KG1 (cell line): ENCODE results near the gene ATP8A1.

ENCODE experiments used
- DNase-seq: peaks from one replicate; lab custom pipeline; 2025; lab: John Stamatoyannopoulos, UW

Gene ATP8A1

DNA sequence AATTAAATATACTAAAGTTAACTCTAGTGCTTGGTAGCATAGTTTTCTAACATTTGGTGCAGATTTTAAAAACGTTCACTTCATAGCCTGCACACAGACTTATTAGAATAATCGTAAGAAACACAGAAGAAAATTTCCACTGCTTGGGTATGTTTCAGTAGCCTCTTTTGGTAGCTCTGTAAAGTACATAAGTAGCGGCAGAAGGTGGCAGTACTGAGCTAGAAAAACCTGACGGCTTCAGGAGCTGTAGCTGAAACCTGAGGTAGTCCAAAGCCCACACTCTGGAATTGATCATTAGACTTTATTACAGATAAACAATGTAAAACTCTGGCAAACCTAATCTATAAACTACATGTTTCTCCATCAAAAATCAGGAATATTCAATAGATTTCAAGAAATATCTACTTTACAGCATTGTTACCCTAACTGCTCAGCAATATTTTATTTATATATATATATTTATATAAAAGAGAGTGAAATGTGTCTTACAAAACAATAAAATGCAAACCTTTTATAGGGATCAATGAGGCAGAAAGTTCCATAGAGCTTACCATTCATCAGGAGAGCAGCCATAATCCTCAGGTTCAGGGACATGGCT is 88.2 kb downstream of the ATP8A1 start:
- DNase-seq, result peak; percentile 65

DNA sequence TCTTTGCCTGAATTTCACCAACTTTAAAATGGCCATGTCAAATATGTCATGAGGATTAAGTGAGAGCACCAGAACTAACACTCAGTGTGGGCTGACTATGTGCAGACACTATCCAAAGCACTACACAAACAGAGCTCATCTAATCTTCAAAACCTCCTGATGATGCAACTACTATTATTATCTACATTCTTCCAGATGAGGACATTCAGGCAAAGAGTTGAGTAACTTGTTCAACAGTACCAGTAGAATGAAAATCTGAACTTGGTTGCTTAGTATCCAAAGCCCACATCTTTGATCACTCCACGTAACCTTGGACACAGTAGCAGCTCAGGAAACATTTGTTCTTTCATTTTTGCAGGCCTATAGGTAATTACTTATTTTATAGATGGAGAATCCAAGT is 90.1 kb downstream of the ATP8A1 start:
- DNase-seq, result no peak

DNA sequence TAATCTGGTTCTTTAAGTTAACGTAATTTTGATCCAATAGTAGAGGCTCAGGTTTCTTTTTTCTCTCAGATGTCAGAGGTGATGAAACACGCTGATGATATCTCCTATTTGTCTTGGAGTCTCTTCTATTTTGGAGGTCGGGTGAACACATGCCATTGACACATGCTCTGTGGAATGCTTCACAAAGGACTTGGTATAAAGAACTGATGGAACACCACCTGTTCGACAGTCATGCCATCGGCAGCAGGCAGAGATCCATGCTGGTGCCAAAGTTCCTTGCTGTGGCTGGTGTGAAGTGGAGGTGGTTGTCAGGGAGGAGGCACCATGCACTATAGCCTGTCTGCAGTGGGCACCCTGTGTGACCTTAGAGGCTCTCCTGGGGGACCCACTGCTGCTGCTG is 94.9 kb downstream of the ATP8A1 start:
- no peak for DNase-seq

GRCh38 chr4:42561031-42561430 is 95.9 kb downstream of the ATP8A1 start:
- DNase-seq, result no peak

DNA sequence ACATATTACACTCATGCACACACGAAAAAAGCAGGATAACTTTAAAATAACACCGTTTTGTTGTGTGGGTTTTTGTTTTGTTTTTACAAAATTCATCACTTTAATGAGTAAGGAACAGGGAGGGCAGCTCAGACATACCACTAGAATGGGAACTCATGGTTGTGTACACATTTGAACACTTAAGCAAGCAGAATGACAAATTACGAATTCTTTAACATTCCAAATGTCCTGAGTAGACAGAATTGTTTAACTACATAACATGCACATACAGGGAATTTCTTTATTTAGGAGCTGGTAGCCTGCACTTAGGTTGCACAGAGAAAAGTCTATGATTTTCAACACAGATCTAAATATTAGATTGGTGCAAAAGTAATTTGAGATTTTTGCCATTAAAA is 96.4 kb downstream of the ATP8A1 start:
- no peak for DNase-seq

DNA sequence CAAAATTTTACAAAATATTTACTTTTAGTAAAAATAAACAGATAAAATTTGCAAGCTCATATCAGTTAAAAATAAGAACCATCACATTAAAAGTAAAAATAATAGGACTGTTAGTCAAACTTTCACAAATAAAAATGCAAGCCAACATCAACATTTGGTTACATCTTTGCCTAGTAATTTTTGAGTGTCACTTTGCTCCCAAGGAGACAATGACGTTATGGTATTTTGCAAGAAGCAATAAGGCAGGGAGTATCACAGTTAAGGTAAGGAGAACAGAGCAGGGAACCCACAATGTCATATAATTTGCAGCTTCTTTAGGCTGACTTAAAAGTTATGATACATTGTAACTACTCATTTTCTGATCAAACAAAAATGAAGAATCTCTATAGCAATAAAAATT is 98.7 kb downstream of the ATP8A1 start:
- DNase-seq, result no peak

DNA sequence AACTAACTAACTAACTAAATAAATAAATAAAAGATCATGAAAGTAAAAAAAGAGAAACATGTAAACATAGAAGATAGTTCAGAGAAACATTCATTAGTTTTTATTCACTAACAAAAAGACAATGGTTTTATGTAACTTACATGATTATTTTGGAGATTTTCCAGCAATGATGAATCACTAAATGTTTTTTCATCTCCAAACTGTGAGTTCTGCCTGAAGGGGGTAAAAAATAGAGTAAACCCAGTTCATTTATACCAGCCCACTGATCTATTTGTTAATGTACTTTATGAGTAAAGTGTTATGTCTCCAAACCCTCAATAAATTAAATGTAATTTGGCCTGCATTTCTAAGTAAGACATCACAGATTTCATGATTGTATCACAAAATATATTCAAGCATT is 101.1 kb downstream of the ATP8A1 start:
- DNase-seq, result no peak

DNA sequence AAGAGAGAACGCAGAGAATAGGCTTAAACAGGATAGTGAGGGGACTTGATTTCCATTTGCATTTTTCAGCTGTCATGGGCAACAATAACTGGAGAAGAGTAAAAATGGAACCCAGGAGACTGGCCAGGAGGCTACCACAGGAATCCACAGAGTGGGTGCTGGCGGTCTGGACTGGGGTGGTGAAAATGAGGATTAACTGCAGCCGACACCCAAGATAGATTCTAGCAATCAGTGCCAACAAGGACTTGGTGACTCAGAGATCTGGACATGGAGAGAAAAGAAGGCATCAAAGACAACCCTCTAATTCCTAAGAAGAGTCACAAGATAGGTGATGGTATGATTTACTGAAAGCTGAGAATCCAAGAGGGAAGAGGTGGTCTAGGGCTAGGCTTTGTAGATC is 102.8 kb downstream of the ATP8A1 start:
- DNase-seq, result no peak

- no peak for DNase-seq
These were observed 107.0 kb downstream of the ATP8A1 start for GRCh38 chr4:42549896-42550295.

DNA sequence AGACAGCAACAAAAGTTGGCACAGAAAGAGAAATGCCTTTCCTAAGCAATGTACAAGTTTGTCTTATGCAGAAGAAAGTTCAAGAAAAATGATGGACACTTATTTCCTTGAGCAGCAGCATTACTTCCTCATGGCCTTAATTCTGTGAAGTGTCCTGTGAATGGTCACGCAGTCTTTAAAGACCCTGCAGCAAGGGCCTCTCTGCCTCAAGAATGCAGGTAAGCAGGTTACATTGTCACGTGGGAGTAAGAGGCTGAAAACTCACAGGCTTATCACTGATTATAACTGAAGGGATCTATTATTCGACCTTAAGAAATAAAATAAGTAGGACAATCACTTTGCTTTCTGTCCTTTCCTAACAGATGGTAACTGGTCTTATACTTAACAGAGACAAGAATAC is 109.1 kb downstream of the ATP8A1 start:
- DNase-seq, result no peak

GRCh38 chr4:42543762-42544161 is 113.1 kb downstream of the ATP8A1 start:
- no peak for DNase-seq

DNA sequence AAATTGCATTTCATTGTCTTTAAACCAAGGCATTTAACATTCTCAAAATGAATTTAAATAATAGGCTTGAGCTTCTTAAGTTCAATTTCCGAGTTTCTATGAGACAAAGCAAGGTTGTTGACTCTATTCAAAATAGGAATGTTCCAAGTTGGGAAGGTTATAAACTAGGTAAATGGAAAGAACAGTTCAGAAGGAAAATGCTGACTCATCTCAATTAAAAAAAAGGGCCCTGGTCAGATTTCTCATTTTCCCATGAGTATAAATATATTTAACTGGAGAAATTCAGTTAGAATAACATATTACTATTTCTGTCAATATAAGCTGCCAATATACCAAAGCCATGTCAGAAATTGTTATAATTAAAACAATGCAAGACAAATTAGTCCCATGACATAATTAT is 113.8 kb downstream of the ATP8A1 start:
- no peak for DNase-seq

DNA sequence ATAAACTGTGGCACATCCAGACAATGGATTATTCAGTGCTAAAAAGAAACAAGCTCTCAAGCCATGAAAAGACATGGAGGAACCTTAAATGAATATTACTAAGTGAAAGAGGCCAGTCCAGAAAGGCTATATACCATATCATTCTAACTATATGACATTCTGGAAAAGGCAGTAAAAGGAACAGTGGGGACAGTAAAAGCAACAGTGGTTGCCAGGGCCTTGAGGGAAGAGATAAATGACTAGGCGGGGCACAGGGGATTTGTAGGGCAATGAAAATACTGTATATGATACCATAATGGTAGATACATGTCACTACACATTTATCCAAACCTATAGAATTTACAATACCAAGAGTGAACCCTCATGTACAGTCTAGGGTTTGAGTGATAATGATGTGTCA is 115.3 kb downstream of the ATP8A1 start:
- no peak for DNase-seq

GRCh38 chr4:42533042-42533441 is 123.9 kb downstream of the ATP8A1 start:
- DNase-seq, result no peak

DNA sequence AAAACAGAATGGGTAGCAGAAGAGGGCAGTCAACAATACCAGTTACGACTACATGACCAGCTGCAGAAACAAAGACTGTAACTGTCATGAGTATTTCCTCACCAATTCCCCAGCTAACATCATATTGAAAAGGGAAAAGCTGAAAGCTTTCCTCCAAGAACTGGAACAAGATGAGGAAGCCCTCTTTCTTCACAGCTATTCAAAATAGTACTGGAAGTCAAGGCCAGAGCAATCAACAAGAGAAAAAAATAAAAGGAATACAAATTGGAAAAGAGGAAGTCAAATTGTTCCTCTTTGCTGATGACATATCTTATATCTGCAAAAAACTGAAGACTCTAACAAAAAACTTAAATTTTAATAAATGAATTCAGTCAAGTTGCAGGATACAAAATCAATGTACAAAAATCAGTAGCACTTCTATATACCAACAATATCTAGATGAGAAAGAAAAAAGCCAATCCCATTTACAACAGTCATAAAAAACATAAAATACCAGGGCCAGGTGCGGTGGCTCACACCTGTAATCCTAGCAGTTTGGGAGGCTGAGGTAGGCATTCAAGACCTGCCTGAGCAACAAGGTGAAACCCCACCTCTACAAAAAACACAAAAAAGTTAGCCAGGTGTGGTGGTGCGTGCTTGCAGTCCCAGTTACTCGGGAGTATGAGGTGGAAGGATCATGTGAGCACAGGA is 125.4 kb downstream of the ATP8A1 start:
- DNase-seq, result no peak

GRCh38 chr4:42523066-42523718 is 133.7 kb downstream of the ATP8A1 start:
- no peak for DNase-seq

DNA sequence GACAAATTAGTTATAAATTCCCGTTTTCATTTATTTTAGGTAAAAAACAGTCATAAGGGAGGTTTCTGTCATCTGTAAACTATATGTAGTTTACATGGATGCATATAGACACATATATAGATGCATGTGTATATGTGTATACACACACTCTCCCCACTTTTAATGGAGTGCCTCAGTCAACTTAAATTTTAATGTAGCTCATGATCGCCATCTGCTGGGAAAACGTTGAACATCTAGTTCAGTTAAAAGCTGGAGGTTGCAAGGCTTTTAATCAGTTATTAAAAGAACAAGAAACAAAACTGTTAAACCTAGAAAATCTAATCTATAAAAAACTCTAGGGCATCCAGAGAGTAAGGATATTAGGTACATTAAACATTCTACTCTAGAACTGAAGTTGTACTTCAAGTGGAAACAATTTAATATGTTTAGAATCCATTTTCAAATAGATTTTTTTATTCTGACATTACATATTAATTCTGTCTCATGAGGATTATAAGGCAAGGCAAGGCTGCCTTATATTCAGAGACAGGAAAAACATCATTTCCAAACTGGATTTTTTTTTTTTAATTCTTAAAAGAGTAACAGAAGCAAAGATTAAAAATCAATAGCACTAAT is 137.0 kb downstream of the ATP8A1 start:
- DNase-seq, result peak; percentile 39

GRCh38 chr4:42515156-42515884 is 141.6 kb downstream of the ATP8A1 start:
- DNase-seq, result no peak

GRCh38 chr4:42513748-42514492 is 143.0 kb downstream of the ATP8A1 start:
- DNase-seq, result no peak

GRCh38 chr4:42512226-42512625 is 144.7 kb downstream of the ATP8A1 start:
- no peak for DNase-seq

- DNase-seq, result no peak
These were observed 146.7 kb downstream of the ATP8A1 start for GRCh38 chr4:42510225-42510624.
